CD4-positive, alpha-beta T cell treated with Interleukin-15 for 4 hours (primary cell): ENCODE data around the gene PRKAG2.

Experiments used
- DNase-seq: peaks from one replicate; pipeline ENCODE4 v3.0.0-alpha.2; 2020; ENCODE audit warnings: low spot score

Gene PRKAG2

DNA sequence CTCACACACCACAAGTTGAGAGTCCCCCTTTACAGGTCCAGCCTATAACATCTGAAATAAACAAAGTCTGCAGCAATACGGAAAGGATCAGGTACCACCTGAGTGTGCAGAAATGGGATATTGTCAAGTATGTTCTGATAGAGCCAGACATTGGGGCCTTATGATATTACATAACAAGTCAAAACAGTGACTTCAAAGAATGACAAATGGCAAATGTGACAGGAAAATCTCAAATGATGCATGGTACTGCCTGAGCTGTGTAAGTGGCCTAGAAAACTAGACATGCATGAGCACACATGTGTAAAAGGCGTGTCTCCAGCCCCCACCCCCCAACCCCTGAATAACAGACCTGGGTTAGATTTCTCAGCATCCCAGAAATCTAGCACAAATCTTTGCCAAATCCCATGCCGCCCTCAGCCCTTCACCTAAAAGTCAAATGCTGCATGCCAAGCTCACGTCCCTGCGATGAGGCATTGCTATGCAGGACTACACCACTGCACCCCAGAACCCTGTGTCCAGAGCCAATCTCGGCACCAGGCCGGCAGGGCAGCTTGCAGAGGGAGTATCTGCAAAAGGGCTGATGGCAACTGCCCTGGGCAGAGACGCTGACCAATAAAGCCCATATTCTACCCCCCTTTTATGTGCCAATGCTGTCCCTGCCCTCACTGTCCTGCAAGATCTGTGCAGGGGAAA is 58.8 kb downstream of the PRKAG2 start:
- no peak for DNase-seq

DNA sequence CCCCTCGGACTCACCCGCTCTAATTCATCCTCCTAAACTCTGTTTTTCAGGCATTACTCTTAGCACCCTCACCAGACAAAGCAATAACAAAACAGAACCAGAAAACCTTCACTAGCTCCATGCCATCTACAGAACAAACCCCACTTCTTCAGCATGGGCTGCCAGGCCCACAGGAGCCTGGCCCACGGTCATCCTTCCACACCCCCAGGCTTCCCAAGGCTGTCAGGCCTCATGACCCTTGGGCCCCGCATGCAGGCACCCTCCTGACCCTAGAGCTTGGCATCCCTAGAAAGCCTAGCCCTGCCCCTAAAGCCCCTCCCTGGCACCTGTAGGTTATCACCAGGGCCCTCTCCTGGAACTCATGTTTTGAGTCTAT is 59.6 kb downstream of the PRKAG2 start:
- no peak for DNase-seq

DNA sequence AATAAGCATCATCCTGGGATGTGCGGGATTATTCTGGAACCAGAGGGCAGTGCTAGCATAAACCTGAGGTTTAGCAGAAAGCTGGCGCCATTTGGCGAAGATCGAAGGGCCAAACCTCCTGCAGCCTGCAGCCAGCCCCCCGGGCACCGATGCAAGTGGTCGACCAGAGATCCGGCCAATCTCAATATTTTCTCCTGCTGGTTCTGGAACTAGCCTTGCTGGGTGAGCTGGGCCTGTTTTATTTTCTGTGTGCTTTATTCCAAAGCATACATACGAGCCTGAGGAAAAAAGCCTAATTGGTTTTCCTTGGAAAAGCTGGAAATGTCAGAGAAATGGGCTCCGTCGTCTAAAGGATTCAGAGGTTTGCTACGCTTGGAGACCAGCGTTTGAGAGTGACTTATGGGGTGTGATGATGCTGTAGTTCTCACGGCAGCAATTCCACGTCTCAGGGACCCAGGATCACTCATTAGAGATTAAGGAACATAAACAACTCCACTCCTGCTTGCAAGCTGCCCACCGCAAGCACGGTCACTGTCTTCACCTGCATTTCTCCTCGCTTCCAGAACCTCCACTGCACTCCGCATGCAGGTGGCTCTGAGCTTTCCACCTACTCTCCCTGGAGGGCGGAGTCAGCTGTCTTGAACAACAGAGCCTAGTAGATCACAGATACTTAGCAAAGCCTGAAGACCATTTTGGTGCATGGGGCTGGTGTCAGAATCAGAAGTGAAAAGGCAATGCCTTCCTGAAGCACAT is 60.2 kb downstream of the PRKAG2 start:
- no peak for DNase-seq

DNA sequence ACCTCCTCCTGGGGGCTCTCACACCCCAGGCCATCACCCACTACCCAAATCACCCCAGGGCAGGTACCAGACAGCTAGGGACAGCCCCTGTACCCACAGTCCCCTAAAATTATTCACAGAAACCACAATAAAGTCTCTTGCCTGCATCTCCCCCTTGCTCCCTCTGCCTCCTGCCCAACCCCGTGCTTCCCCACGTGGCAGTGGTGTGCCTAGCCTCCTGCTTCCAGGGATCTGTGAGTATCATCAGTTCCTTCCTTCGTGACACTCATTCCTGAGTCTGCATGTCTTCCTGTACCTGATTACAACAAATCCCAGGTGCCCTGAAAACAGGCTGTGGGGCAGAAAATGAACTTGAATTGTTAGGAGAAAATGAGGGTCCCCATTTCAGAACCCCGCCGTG is 61.5 kb downstream of the PRKAG2 start:
- DNase-seq, result no peak

DNA sequence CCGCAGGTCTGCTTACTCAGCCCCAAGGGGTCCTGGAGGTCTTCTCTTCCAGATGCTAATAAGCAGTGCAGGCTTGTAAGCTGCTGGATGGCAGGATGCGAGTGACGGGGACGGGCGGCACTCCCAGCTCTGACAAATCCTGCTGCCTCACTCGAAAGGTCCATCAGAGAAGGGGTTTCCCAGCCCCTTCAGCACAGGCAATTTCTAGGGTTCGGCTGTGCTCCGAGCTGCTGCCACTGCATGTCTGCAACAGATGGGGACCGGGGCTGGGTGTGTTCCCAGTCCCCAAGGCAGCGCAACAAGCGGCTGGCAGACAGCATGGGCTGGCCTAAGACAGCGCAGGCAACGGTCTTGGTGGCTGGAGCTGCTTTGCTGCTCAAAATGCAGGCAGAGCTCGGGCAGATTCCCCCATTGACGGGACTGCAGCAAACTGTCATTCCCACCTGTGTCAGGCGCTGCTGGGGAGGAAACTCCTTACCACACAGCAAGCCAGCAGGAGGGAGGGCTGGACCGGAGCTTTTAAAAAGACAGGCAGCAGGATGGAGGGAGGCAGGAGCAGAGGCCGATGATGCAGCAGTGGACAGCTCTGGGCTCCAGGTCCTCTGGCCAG is 62.4 kb downstream of the PRKAG2 start:
- DNase-seq, result no peak

DNA sequence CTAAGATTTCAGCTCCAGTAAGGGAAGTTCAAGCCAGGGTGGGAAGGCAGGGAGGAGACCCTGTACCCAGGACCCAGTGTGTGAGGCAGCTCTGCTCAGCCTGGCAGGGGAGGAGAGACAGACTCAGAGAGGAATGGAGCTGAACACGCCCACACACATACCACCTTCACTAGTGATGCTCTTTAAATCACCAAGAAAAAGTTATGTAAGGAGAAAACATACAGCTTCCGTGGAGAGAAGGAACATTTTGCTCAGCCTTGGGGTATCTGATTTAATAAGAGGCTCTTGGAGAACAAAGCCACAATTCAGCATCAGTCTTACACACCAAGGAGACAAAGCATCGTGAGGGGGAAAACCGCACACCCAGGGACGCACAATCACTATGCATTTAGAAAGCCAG is 62.9 kb downstream of the PRKAG2 start:
- no peak for DNase-seq

DNA sequence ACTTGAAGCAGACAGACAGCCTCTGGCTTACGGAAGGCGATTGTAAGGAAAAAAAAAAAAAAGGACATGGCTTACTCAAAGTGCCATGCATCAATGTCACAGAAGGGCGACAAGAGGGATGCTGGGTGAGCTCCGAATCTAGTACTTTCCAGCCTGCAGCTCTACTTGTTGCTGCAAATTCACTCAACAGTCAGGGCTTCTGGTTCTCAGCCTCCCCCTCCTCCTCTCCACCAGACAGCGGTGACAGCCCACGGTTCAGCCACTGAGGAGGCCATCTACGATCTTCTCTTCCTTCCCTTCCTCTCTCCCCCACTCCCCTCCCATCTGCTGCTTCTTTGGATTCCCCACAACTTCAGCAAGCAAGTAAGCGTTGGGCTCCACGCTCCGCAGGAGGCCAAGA is 63.5 kb downstream of the PRKAG2 start:
- no peak for DNase-seq

DNA sequence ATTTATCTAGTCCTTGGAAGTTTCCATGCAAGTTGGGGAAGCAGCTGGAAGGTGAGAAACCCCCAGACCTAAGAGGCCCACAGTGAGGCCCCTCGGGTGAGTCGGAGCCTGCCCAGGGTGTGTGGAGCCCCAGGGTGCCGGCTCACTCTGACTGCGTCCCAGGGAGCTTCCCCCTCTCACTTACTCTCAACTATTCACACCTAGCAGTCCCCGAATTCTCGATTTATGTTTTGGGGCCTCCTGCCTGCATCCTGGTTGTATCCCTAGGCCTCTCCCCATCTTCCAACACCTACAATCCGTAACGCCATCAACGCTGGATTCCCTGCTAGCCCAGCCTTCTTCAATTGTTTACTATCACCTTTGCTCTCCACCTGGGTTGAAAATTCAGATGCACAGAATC is 63.9 kb downstream of the PRKAG2 start:
- no peak for DNase-seq

DNA sequence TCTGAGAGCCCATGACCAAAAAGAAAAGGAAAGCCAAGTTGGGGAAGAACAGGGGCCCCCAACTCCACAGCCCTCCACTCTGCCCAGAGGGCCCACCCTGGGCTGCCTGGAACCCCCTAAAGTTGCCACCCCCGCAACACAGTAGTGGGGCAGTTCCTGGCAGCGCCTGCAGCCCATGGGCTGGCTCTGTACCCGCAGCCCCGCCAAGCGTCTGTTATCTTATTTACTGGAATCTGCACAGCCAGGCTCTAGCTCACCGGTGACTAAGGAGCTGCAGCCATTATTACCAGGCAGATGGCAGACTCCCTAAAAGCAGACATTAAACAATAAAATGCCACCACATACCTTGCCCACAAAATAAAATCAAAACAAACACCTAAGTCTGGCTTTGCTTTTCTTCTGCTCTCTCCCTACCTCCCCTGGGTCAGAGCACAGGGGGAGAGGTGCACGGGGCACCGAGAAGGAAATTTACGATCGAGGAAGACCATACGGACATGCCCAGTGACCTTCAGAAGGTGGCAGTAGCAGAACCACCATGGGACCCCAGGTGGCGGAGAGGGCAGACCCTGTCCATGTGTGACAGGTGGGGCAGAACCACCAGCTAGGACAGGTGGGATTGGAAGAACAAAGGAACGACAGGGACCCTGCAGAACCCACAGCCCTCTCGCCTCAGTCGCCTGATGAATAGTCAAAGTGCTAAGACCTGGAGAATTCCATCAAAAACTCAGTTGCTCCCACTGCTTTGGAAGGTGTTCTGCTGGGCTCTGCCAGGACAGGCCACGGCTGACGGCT is 66.3 kb downstream of the PRKAG2 start:
- no peak for DNase-seq

DNA sequence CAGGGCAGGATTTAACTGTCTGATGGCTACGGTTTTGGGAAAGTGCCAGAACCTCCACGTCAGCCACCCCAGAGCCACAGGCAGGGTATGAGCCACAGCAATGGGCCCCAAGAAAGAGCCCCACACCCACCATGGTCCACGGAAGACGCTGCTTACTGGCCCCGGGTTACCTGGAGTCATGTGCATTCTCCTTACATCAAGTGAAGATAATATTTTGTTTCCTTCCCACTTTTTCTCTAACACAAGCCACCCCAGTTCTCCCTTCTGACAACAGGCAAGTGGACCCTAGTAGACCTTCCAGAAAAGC is 67.1 kb downstream of the PRKAG2 start:
- DNase-seq, result no peak

DNA sequence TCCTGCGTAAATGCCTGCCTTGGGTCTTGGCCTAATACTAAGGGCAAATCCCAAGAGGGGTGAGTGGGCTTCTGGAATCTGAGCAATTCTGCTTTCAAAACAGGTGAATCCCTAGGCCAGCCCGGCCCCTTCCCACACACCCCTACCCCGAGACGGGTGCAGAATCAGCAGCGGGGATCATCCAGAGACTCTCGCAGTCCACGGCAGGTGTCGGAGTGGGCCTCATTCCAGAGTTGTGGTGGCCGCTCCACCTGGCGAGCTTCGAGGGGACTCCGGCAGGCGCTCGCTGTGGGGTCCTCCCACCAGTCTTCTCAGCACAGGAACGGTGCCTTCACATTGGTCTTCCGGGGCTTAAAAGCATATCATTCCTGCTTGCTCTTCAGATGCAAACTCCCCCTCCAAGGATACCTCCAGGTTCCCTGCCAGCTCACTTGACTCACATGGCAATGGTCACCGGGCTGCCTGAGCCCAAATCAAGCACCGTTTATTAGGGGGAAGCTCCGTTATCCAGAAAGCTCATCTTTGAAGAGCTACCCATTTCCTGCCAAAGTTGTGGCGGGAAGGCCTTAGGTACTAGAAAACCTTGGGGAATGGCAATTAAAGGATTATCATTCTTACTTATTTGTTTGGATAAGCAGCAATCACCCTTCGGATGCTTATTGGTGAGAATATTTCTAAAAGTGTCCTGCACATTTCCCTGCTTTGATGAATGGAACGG is 67.6 kb downstream of the PRKAG2 start:
- DNase-seq, result no peak

DNA sequence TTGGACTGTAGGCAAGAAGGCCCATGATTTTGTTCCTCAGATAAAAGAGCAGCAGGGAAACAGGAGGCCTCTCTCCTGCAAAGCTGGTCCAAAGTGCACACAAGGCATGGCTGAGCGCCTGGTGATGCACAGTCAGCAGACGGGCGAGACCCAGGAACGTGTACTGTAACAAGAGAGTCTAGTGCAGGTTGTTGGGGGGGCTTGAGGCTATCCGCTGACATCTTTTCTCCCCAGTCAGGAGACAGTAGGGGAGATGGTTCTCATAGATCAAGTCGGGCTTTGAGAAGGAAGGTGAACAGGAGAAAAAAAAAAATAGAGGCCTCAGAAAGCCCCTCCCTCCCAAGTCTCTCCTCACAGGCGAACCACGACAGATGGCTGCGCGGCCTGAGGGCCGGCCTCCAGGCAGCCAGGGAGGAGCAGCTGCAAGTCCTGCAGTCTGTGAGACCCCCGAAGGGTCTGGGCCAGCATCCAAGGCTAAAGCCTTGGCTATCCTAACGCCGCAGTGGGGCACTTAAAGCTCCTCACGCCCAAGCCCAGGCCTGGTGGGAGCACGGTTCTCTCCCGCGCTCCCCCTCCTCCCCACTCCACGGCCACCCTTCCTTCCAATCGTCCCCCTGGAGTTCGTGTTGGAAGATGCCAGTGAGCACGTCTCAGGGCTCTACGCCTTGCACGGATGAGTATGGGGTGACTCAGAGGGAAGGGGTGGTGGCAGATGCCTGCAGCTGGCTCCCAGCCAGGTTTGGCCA is 68.3 kb downstream of the PRKAG2 start:
- no peak for DNase-seq

DNA sequence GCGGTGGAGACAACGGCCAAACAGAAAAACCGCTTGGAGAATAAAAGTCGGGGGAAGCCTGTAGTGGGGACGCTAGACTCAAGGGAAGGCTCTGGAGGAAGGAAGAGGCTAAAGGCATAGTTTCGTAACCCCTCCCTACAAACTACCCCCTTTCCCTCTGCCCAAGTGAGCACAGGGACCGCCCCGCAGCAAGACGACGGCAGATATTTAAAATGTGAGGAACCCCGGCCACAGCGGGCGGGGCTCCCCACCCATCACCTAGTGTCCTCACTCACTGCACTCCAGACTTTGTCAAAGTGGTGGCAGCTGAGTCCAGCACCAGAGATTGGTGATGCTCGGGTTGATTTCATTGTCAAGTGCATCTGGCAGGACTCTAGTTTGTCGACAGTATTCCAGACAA is 69.1 kb downstream of the PRKAG2 start:
- DNase-seq, result no peak

DNA sequence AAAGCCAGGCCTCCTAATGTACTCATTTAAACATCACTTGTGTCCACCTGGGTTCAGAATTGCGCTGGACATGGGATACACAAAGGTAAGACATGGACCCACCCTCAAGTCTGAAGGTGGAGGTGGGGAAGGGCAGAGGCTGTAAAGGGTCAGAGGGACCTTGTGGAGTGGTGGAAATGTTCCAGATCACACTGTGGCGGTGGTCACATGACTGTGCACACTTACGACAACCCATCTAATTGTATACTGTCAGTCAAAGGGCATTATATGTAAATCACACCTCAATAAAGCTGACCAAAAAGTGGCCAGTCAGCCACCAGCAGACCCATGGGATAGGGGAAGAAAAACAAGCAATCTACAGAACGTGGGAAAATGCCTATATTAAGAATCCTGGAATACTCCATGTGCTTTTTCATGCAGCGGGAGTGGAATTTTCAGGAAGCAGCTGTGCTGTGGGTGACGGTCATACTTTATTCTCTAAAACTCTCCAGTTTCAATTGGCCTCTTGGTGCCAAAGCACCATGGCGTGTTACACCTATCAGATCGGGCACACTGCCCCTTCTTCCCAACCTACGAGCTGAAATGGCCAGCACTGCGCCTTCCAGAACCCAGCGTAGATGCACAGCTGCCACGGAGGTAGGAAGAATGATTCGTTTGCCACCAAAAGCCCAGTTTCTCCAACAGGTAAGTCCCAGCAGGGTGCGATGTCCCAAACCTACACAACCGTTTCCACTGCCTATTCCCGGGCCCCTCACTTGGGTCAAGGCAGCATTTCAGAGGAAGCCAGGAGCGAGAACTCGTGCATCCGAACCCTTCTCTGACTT is 69.8 kb downstream of the PRKAG2 start:
- DNase-seq, result no peak

DNA sequence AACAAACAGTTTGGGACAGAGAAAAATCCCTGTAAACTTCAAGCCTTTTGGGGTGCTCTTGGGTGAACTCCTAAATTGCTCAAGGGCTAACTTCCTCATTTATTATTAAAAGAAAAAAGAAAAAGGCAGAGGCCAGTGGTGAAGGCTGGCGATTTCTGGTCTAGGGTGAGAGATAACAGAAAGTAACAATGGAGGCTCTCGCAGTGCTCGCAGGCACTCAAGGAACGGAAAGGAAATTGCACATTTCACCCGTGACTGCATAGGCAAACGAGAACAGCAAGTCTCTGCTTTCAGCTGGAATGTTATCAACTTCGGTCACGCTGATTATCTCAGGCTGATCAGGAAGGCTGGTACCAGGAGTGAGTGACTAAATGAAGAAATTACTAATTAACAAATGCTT is 70.7 kb downstream of the PRKAG2 start:
- no peak for DNase-seq

DNA sequence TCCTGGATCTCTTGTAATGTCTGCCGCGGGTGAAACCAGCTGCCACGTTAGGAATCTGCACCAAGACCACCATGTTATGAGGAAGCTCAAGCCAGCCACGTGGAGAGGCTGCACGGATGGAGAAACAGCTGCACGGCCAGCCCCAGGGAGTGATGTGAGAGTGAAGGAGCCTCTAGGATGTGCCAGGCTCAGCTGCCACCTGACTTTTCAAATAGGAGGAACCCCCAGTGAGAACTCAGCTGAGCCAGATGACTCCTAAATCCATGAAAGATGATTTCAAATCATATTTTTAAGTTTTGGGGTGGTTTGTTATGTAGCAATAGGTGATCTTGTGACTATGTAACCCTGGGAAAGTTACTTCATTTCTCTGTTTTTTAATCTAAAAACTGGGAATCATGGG is 71.7 kb downstream of the PRKAG2 start:
- no peak for DNase-seq

DNA sequence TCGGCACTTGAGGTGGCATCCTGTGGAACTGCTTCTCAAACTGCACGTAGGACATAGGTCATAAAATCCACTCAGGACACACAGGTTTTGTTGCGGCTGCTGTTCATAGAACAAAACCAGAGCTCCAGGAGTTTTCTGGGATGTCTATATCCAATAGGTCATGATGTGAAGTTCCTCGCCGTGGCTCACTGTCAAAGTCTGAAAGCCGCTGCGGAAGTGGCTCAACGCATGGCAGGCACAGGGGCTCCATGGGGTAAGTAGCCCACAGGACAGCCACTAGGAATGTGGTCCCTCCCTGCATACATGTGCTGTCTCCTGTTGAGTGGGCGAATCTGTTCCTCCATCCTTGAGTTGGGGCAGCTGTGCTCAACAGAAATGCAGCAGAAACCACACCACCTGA is 72.2 kb downstream of the PRKAG2 start:
- DNase-seq, result no peak

DNA sequence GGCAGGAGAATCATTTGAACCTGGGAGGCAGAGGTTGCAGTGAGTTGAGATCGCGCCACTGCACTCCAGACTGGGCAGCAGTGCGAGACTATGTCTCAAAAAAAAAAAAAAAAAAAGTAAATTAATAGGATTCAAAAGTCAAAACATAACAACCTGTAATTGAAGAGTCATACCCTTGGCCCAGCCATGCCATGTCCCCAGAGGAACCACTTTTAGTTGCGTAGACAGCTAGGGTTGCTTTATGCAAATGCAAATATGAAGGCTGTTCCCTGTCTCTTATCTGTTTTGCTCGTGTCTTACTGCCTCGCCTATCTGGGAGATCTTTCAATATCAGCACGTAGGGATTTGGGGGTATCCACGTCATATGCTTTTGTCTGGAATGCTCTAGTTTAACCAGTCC is 73.1 kb downstream of the PRKAG2 start:
- no peak for DNase-seq

DNA sequence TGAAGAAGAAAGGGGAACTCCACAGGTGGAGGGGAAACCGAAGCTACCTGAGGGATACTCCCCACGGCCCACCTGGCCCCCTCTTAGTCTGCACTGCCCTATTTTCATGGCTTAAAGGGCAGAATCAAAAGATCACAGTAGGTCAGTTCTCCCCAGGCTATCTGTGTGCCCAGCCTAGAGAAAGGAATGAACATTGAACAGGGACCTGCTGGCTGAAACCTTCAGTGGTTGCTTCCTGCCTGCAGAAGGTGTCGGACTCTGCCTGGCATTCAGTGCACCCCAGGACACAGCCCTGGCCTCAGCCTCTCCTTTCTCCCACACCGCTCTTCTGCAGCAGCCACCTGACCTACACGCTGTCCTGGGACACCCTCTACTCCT is 74.5 kb downstream of the PRKAG2 start:
- no peak for DNase-seq

DNA sequence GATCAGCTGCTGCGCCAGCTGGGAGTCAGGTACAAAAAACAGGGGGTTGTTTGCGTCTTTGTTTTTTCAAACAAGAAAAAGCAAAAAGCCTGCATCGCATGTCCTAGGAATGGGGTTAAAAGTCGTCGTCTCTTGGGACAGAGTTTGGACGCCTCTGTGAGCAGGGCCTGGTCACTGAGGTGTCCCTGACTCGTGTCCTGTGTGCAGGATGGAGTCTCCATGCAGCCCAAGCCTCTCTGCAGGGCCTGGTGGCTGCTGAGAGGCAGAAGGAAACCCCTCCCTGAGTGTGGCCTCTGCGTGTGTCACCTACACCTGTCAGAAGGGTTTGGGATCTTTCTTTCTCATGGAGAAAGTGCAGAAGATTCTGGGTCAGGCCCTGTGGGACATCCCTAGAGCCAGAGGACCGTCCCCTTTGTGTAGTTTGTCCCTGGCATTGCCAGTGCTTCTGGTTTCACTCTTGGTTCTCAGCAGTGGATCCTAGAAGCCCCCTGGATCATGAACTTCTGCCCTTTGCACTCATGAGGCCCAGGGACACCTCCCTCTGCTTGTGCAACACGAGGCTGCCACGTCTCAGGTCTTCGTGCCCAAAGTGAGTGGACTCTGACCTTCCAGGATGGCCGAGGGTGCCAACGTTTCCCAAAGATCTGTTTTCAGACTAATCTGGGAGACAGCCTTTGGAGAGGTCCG is 75.0 kb downstream of the PRKAG2 start:
- DNase-seq, result no peak
